ENCODE measurements around the gene BATF. TPM values are rescaled to one million over a fixed set of nuclear protein-coding genes. Genes with fewer than 3 reads are reported as not detected.

Gene BATF
- polyA plus RNA-seq, 3 donors, result 1.2 to 17.2 (median 8.5) TPM

DNA sequence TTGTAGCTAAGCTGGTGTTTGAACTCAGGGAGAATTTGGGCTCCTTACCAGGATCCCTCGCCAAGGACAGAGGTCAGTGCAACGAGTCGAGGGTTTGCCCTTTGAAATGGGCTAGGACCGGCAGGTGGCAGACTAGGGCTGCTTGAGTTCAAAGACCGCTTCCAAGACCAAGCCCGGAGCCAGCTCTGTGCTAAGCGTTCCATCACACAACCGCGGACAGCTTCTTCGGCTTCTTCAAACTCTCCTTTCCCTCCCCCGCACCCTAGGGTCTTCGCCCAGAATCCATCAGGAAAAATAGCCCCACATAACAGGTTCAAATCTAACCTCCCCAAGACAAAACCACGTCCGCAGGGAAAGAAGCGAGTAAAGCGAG, 55.4 kb downstream of the BATF start:
- no peak overlapping the region for H3K27ac ChIP-seq (ENCODE audit: low read depth, low read length)
- WGBS, 3 donors, result 0 to 1% (median 1%) methylated on average over 16 of the region's 16 CpGs

GRCh38 chr14:75578102-75578785, 56.0 kb downstream of the BATF start, which contains the start of gene FLVCR2:
FLVCR2 (plus strand) TSS chr14:75578620; CDS start chr14:75578973, 353 bp downstream.
- WGBS, 3 donors, result 1% methylated on average over 40 to 49 of the region's 49 CpGs
- no peak within 1 kb of the TSS for H3K27ac ChIP-seq (ENCODE audit: low read depth, low read length)

- no peak overlapping the region for H3K27ac ChIP-seq (ENCODE audit: low read depth, low read length)
- 31 to 46% (median 43%) methylated on average over 21 of the region's 21 CpGs for WGBS, 3 donors
Observed at GRCh38 chr14:75578786-75579337, 56.6 kb downstream of the BATF start.

- WGBS, 3 donors, result 83 to 90% (median 87%) methylated on average over 13 of the region's 13 CpGs
- no peak overlapping the region for H3K27ac ChIP-seq (ENCODE audit: low read depth, low read length)
Observed at GRCh38 chr14:75579338-75579864, 57.1 kb downstream of the BATF start.

DNA sequence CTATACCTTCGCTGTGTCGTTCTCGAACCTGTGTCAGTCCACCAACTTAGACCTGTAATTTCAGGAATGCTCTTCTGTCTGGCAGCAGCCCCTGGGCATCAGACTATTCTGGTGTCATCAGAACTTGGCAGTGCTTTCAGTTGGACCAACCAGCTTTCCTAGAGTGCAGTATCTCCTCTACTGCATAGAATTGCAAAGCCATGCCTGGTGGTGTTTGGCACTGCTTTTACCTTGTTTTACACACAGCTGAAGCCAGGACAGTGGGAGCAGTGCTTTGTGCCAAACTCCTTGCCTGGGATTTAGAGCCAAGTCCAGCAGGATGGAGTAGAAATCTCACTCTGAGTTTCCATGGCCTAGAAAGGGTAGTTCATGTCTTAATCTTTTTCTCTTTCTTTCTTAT, 57.6 kb downstream of the BATF start:
- H3K27ac ChIP-seq (ENCODE audit: low read depth, low read length), result no peak overlapping the region
- 89 to 98% (median 90%) methylated on average over 3 of the region's 3 CpGs for WGBS, 3 donors

GRCh38 chr14:75587388-75587787, 65.1 kb downstream of the BATF start:
- H3K27ac ChIP-seq (ENCODE audit: low read depth, low read length), result no peak overlapping the region

DNA sequence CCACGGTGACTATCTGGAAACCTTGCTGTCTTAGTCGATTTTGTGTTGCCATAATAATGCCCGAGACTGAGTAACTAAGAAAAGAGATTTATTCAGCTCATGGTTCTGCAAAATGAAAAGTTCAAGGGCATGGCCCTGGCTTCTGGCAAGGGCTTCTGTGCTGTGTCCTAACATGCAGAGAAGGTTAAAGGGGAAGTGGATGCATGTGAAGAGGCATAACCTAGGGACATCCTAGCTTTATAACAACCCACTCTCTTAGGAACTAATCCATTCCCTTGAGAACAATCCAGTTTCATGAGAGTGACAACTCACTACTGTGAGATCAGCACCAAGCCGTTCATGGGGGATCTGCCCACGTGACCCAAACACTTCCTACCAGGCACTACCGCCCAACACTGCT, 67.7 kb downstream of the BATF start:
- H3K27ac ChIP-seq (ENCODE audit: low read depth, low read length), result no peak overlapping the region
- 84 to 91% (median 91%) methylated on average over 6 of the region's 6 CpGs for WGBS, 3 donors

GRCh38 chr14:75591331-75591946, 69.2 kb downstream of the BATF start:
- 95 to 100% (median 100%) methylated on average over 1 of the region's 1 CpG for WGBS, 3 donors
- no peak overlapping the region for H3K27ac ChIP-seq (ENCODE audit: low read depth, low read length)

- H3K27ac ChIP-seq (ENCODE audit: low read depth, low read length), result no peak overlapping the region
Observed at GRCh38 chr14:75591987-75592575, 69.8 kb downstream of the BATF start.

GRCh38 chr14:75595226-75595625, 73.0 kb downstream of the BATF start:
- WGBS, 3 donors, result 96 to 98% (median 96%) methylated on average over 3 of the region's 3 CpGs
- no peak overlapping the region for H3K27ac ChIP-seq (ENCODE audit: low read depth, low read length)

Other genes with a start within 250 kb of the BATF start
- 1,000 to 10,000 TPM in 2 of 3 donors, 100 to 1,000 TPM in 1; 170 to 1,921 (median 1,284) TPM for gene FOS, start 243.6 kb upstream of the BATF start, polyA plus RNA-seq
- gene JDP2, start 94.4 kb upstream of the BATF start, polyA plus RNA-seq, result 100 to 1,000 TPM in 1 of 3 donors, 10 to 100 TPM in 2; 10.9 to 149 (median 49.8) TPM
- gene FLVCR2, start 56.2 kb downstream of the BATF start, polyA plus RNA-seq, result 1 to 10 TPM; 1.2 to 5.1 (median 1.3) TPM
- gene ERG28, start 138.4 kb downstream of the BATF start, polyA plus RNA-seq, result 10 to 100 TPM in 1 of 3 donors, 1 to 10 TPM in 2; 8.9 to 11.2 (median 9.5) TPM
- 10 to 100 TPM in 1 of 3 donors, 1 to 10 TPM in 2; 6.3 to 12.9 (median 8.9) TPM for gene TTLL5, start 138.8 kb downstream of the BATF start, polyA plus RNA-seq